Measurements from ENCODE around the gene ETF1. TPM values are rescaled to one million over a fixed set of nuclear protein-coding genes. Genes with fewer than 3 reads are reported as not detected.

Gene ETF1
- total RNA-seq, 1 experiment from 2014 or later, result 179 TPM

DNA sequence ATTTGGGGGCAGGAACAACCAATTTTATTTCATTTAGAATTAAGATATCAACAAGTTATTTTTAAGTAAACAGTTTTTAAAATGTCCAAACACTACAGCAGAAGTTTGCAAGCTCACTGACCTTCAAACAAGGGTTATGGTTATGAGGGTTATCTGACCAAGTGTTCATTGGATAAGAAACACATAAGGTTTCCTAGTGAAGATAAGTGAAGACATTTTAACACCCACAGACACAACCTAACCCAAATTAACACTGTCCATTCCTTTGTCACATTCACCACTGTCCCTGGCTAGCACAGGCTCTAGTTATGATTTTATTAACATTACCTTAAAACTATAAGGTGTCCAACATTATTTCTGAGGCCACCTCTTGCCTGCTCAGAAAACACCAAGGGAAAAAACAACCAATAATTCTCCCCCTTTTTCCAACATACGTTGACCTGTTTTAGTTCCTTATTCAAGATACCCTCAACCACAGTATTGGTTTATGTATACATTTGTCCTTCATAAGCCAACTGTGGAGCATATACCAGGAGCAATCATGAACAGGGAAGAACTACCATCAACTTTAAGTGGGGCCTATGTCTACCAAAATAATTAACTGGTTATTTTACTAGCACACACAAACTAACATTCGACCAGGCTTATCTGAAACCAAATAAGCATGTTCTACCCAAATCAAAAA, 4.0 kb downstream of the ETF1 start:
- H3K36me3 Mint-ChIP-seq (ENCODE audit: insufficient read depth, unreplicated experiment), result peaks cover 89% of the 10 kb centered on the region
- no peak overlapping the region for H3K27ac Mint-ChIP-seq (ENCODE audit: unreplicated experiment)
- H3K4me3 Mint-ChIP-seq (ENCODE audit: unreplicated experiment), result no peak overlapping the region
- Histone ChIP-seq H3K4me1 (peaks cover 28% of the 10 kb centered on the region), H3K36me3 (ENCODE audit: control insufficient read depth, insufficient read depth, low read length) (peaks cover 3% of the 10 kb centered on the region), H3K4me3 (ENCODE audit: low read depth, low read length) (no peak overlapping the region), H3K27me3 (replicated peaks; ENCODE audit: control insufficient read depth, insufficient read depth, low read length) (no peaks in the 10 kb centered on the region), H3K9me3 (no peaks in the 10 kb centered on the region)
- no TSS peak for BruUV-seq (replicated peaks)
- no peak for DNase-seq
- TF ChIP-seq CTCF (IDR thresholded peaks at IDR 0.05; ENCODE audit: insufficient read depth in 1 of 2, low read depth in 1 of 2, low read length in 1 of 2, severe bottlenecking in 1 of 2, unreplicated experiment in 1 of 2), result no peak
- no peaks in the 10 kb centered on the region for H3K9me3 Mint-ChIP-seq (ENCODE audit: unreplicated experiment)
- intact Hi-C loops (cut with micrococcal nuclease; ENCODE audit: unreplicated experiment), result no loop called here
- ChIA-PET CTCF (no interaction called here), POLR2A (interaction anchor here (0.7 kb wide), 1 partner anchor 14 kb away, joined by 3 read pairs; no protein-coding TSS in a partner anchor)
- peaks cover 9% of the 10 kb centered on the region for H3K4me1 Mint-ChIP-seq (ENCODE audit: low read depth, unreplicated experiment)
- no peaks in the 10 kb centered on the region for H3K27me3 Mint-ChIP-seq (ENCODE audit: insufficient read depth, unreplicated experiment)

DNA sequence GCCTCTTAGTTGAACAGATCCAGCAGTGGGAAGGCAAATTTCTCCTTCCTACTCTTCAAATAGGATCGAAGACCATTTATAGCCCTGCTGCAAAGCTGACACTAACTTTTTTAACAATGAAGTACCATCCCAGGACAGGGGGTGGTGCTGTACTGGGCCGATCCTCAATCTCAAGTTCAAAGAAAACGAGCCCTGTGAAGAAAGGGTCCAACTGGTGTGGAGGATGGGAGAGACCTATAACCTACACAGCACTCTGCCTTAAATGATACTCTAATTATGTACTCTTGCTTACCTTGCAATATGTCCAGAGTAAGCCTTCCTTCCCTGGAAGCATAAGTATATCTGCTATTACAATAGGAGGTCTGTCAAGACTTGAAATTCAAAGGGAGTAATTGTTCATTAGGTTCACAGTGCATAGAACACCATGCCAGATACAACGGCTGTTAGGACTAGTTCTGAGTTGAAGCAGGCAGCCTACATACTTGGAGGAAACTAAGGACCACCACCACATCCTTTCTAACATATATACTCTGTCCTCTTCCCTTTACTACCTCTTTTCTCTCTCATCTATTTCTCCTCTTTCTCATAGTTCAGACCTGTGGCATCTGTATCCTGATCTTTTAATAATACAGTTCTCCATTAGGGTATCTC, 6.2 kb downstream of the ETF1 start:
- BruUV-seq (replicated peaks), result no TSS peak
- peak; percentile 34 to 45 for TF ChIP-seq CTCF (IDR thresholded peaks at IDR 0.05; ENCODE audit: insufficient read depth in 1 of 2, low read depth in 1 of 2, low read length in 1 of 2, severe bottlenecking in 1 of 2, unreplicated experiment in 1 of 2)
- H3K27ac Mint-ChIP-seq (ENCODE audit: unreplicated experiment), result no peak overlapping the region
- intact Hi-C loops (cut with micrococcal nuclease; ENCODE audit: unreplicated experiment), result no loop called here
- peak in 1 of 2 experiments; percentile 32 for DNase-seq
- CTCF ChIA-PET, result no interaction called here
- peaks cover 12% of the 10 kb centered on the region for H3K4me1 Mint-ChIP-seq (ENCODE audit: low read depth, unreplicated experiment)
- Histone ChIP-seq H3K36me3 (ENCODE audit: control insufficient read depth, insufficient read depth, low read length) (peaks cover 3% of the 10 kb centered on the region), H3K9me3 (no peaks in the 10 kb centered on the region), H3K4me1 (peaks cover 28% of the 10 kb centered on the region), H3K27me3 (replicated peaks; ENCODE audit: control insufficient read depth, insufficient read depth, low read length) (no peaks in the 10 kb centered on the region), H3K4me3 (ENCODE audit: low read depth, low read length) (no peak overlapping the region)
- no peaks in the 10 kb centered on the region for H3K9me3 Mint-ChIP-seq (ENCODE audit: unreplicated experiment)
- POLR2A ChIA-PET, result interaction anchor here (0.7 kb wide), 1 partner anchor 11 kb away, joined by 3 read pairs; no protein-coding TSS in a partner anchor
- H3K4me3 Mint-ChIP-seq (ENCODE audit: unreplicated experiment), result no peak overlapping the region
- no peaks in the 10 kb centered on the region for H3K27me3 Mint-ChIP-seq (ENCODE audit: insufficient read depth, unreplicated experiment)
- H3K36me3 Mint-ChIP-seq (ENCODE audit: insufficient read depth, unreplicated experiment), result peaks cover 89% of the 10 kb centered on the region

- POLR2A ChIA-PET, result interaction anchor here (0.7 kb wide), 1 partner anchor 12 kb away, joined by 3 read pairs; no protein-coding TSS in a partner anchor
- H3K27me3 Mint-ChIP-seq (ENCODE audit: insufficient read depth, unreplicated experiment), result no peaks in the 10 kb centered on the region
- no peaks in the 10 kb centered on the region for H3K9me3 ChIP-seq
- no peak overlapping the region for H3K27ac Mint-ChIP-seq (ENCODE audit: unreplicated experiment)
- H3K36me3 ChIP-seq (ENCODE audit: control insufficient read depth, insufficient read depth, low read length), result peaks cover 3% of the 10 kb centered on the region
- DNase-seq, result no peak
- H3K9me3 Mint-ChIP-seq (ENCODE audit: unreplicated experiment), result no peaks in the 10 kb centered on the region
- H3K4me1 ChIP-seq, result peaks cover 25% of the 10 kb centered on the region
- intact Hi-C loops (cut with micrococcal nuclease; ENCODE audit: unreplicated experiment), result no loop called here
- no peaks in the 10 kb centered on the region for H3K27me3 ChIP-seq (replicated peaks; ENCODE audit: control insufficient read depth, insufficient read depth, low read length)
- H3K4me1 Mint-ChIP-seq (ENCODE audit: low read depth, unreplicated experiment), result peaks cover 12% of the 10 kb centered on the region
- no TSS peak for BruUV-seq (replicated peaks)
- H3K36me3 Mint-ChIP-seq (ENCODE audit: insufficient read depth, unreplicated experiment), result peaks cover 87% of the 10 kb centered on the region
- no peak overlapping the region for H3K4me3 Mint-ChIP-seq (ENCODE audit: unreplicated experiment)
- CTCF ChIA-PET, result no interaction called here
- no peak overlapping the region for H3K4me3 ChIP-seq (ENCODE audit: low read depth, low read length)
- TF ChIP-seq CTCF (IDR thresholded peaks at IDR 0.05; ENCODE audit: insufficient read depth in 1 of 2, low read depth in 1 of 2, low read length in 1 of 2, severe bottlenecking in 1 of 2, unreplicated experiment in 1 of 2), result no peak
These were observed 6.8 kb downstream of the ETF1 start for GRCh38 chr5:138536215-138536614.

Measured in Caco-2 (cell line).